HG03139 (cell line): ENCODE results near the gene YTHDF2.

Experiments
- ATAC-seq: cut with Tn5 transposase; IDR thresholded peaks from one replicate; pipeline ENCODE4 v1.9.1; 2021; ENCODE audit not compliant: unreplicated experiment

Gene YTHDF2

GRCh38 chr1:28796352-28797211 lies 59.8 kb downstream of the YTHDF2 start:
- no peak for ATAC-seq

- ATAC-seq, result no peak
Observed at GRCh38 chr1:28800324-28800723, 63.6 kb downstream of the YTHDF2 start.

GRCh38 chr1:28801461-28801860 lies 64.7 kb downstream of the YTHDF2 start:
- no peak for ATAC-seq

- no peak for ATAC-seq
Observed at GRCh38 chr1:28803051-28803450, 66.3 kb downstream of the YTHDF2 start.

- ATAC-seq, result no peak
Observed at GRCh38 chr1:28803662-28804061, 66.9 kb downstream of the YTHDF2 start.

- ATAC-seq, result no peak
Observed at GRCh38 chr1:28804071-28804470, 67.3 kb downstream of the YTHDF2 start.

GRCh38 chr1:28807046-28807445 lies 70.3 kb downstream of the YTHDF2 start:
- no peak for ATAC-seq

GRCh38 chr1:28807986-28808385 lies 71.2 kb downstream of the YTHDF2 start:
- ATAC-seq, result no peak

- no peak for ATAC-seq
Observed at GRCh38 chr1:28811369-28811765, 74.6 kb downstream of the YTHDF2 start.

- no peak for ATAC-seq
Observed at GRCh38 chr1:28811766-28812668, 75.3 kb downstream of the YTHDF2 start, which contains the start of gene OPRD1. TSS of gene OPRD1 (plus strand) at chr1:28812170. CDS start at chr1:28812384, 214 bp downstream.

- ATAC-seq, result no peak
Observed at GRCh38 chr1:28812669-28813468, 76.1 kb downstream of the YTHDF2 start.

- ATAC-seq, result no peak
Observed at GRCh38 chr1:28813931-28814465, 77.3 kb downstream of the YTHDF2 start.

GRCh38 chr1:28815533-28816185 lies 78.9 kb downstream of the YTHDF2 start:
- no peak for ATAC-seq

GRCh38 chr1:28817133-28817532 lies 80.4 kb downstream of the YTHDF2 start:
- no peak for ATAC-seq

GRCh38 chr1:28819020-28819419 lies 82.3 kb downstream of the YTHDF2 start:
- no peak for ATAC-seq
